Measurements from ENCODE around the gene TROAP.

The TROAP gene

GRCh38 chr12:49342066-49342913 is 19.2 kb downstream of the TROAP start (continued):
- TF ChIP-seq PBX3 (CRISPR knock-in tag; IDR thresholded peaks at IDR 0.05) (no peak), ZNF488 (tag by site-specific recombination; IDR thresholded peaks at IDR 0.05) (no peak), PRDM10 (tag by site-specific recombination; IDR thresholded peaks at IDR 0.05) (peak; percentile 48; the same call in 1 of the 2 replicates)

GRCh38 chr12:49342914-49343731 is 20.1 kb downstream of the TROAP start:
- peak overlapping the region; percentile 21; the same call in 1 of the 2 replicates for H3K27ac ChIP-seq (ENCODE audit: extremely low read depth, low read depth, low read length)
- peak overlapping the region; percentile 20 for H3K4me3 ChIP-seq (ENCODE audit: low read depth, low read length)
- peaks cover 25% of the 10 kb centered on the region for H3K4me1 ChIP-seq (ENCODE audit: control insufficient read depth, insufficient read depth, low read length)
- CTCF ChIA-PET = interaction anchor here (0.5 to 3.9 kb wide), 32 partner anchors 8 to 531 kb away, joined by 3 to 92 read pairs (median 5); partner anchors contain the start of genes PRPH, SPATS2 and TROAP
- H3K36me3 ChIP-seq (ENCODE audit: control insufficient read depth in 2 of 2, insufficient read depth in 1 of 2, low read length in 2 of 2) = no peaks in the 10 kb centered on the region
- no peaks in the 10 kb centered on the region for H3K9me3 ChIP-seq (ENCODE audit: control insufficient read depth, insufficient read depth, low read depth, low read length)
- POLR2A ChIA-PET = interaction anchor here (1.1 to 2.6 kb wide), 7 partner anchors 11 to 212 kb away, joined by 4 to 21 read pairs (median 6); partner anchors contain the start of genes SPATS2, TROAP and TUBA1B
- TF ChIP-seq ZNF37A (tag by site-specific recombination; IDR thresholded peaks at IDR 0.05) (no peak), YY1 (tag by site-specific recombination; IDR thresholded peaks at IDR 0.05) (no peak), ZNF2 (tag by site-specific recombination; IDR thresholded peaks at IDR 0.05) (no peak), ZNF785 (tag by site-specific recombination; IDR thresholded peaks at IDR 0.05) (no peak), ZNF133 (tag by site-specific recombination; IDR thresholded peaks at IDR 0.05) (no peak), ZNF362 (tag by site-specific recombination; IDR thresholded peaks at IDR 0.05) (peak; percentile 97), ZNF600 (tag by site-specific recombination; IDR thresholded peaks at IDR 0.05) (peak; percentile 51), ZEB2 (tag by site-specific recombination; IDR thresholded peaks at IDR 0.05) (peak; percentile 59), ZNF548 (tag by site-specific recombination; IDR thresholded peaks at IDR 0.05) (no peak), ZFHX2 (tag by site-specific recombination; conservative IDR thresholded peaks at IDR 0.05) (peak; percentile 47), ZXDB (tag by site-specific recombination; IDR thresholded peaks at IDR 0.05) (no peak), AEBP2 (tag by site-specific recombination; IDR thresholded peaks at IDR 0.05; ENCODE audit: borderline replicate concordance) (no peak), ZBTB26 (tag by site-specific recombination; optimal IDR thresholded peaks at IDR 0.05) (peak; percentile 41), ZSCAN4 (tag by site-specific recombination; IDR thresholded peaks at IDR 0.05) (peak; percentile 39; the same call in 1 of the 2 replicates), SP7 (tag by site-specific recombination; IDR thresholded peaks at IDR 0.05) (peak; percentile 24; the same call in 1 of the 2 replicates), YY2 (tag by site-specific recombination; IDR thresholded peaks at IDR 0.05) (peak; percentile 25; the same call in 1 of the 2 replicates), ZBTB1 (tag by site-specific recombination; IDR thresholded peaks at IDR 0.05) (no peak)

Measured in HEK293 (cell line).